ENCODE data around the gene MRPL12. TPM values are rescaled to one million over a fixed set of nuclear protein-coding genes. Genes with fewer than 3 reads are reported as not detected.

The MRPL12 gene
- total RNA-seq, 6 donors from 2014 or later: 29.3 to 69.8 (median 47.8) TPM

DNA sequence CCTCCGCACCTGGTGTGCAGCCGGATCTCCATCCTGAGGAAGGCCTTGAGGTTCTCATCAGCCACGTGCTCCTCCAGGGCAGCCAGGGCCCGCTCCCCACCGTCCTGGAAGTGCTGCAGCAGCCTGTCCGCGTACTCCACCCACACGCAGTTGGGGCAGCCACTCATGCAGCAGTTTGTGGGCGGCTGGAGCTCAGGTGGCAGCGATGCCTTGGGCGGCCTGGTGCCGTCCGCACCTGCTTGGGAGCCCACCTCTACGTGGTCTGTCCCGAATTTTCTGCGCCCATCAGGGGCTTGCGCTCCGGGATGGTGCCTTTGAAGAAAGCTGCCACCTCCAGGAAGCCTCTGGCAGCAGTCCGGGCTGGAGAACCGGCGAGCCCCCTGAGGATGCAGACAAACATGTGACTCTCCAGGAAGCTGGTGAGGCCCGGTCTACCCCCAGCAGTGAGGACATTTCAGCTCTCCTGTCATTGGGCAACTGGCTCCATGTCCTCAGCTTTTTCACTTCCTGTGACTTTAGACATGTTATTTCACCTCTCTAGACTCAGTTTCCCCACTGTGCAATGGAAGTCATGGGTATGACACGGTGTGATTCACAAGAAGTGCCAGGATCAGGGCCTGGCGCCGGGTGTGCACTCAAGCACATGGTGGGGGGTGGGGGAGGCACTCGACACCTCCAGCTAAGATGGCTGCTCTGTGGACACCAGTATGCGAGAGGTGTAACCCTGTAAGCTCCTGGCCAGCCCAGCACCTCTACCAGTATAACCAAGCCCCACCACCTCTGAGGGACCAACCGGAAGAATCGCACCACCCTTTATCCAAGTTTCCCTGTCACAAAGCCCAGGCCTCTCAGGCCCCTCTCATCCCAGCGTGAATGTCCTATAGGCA, 37.7 kb upstream of the MRPL12 start:
- DNase-seq: peak; percentile 42 to 72
- no peaks in the 10 kb centered on the region for H3K9me3 ChIP-seq
- H3K4me1 ChIP-seq: peaks cover 18 to 33% (median 20%) of the 10 kb centered on the region in 4 donors
- peaks cover 0 to 28% (median 12%) of the 10 kb centered on the region in 4 donors for H3K36me3 ChIP-seq
- peak overlapping the region; percentile 91 to 95 (median 93) for H3K27ac ChIP-seq
- H3K4me3 ChIP-seq: peak overlapping the region; percentile 80 to 99 (median 90)
- TF ChIP-seq EP300 (IDR thresholded peaks at IDR 0.05) (no peak), POLR2AphosphoS5 (IDR thresholded peaks at IDR 0.05) (no peak), POLR2A (IDR thresholded peaks at IDR 0.05) (no peak)
- TF ChIP-seq, protein P1, sequence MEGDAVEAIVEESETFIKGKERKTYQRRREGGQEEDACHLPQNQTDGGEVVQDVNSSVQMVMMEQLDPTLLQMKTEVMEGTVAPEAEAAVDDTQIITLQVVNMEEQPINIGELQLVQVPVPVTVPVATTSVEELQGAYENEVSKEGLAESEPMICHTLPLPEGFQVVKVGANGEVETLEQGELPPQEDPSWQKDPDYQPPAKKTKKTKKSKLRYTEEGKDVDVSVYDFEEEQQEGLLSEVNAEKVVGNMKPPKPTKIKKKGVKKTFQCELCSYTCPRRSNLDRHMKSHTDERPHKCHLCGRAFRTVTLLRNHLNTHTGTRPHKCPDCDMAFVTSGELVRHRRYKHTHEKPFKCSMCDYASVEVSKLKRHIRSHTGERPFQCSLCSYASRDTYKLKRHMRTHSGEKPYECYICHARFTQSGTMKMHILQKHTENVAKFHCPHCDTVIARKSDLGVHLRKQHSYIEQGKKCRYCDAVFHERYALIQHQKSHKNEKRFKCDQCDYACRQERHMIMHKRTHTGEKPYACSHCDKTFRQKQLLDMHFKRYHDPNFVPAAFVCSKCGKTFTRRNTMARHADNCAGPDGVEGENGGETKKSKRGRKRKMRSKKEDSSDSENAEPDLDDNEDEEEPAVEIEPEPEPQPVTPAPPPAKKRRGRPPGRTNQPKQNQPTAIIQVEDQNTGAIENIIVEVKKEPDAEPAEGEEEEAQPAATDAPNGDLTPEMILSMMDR (IDR thresholded peaks at IDR 0.05): no peak
- 57 to 64% methylated on average over 20 to 29 of the region's 30 CpGs for WGBS, 2 donors
- no peaks in the 10 kb centered on the region for H3K27me3 ChIP-seq
- peak; percentile 5 to 17 for ATAC-seq (ENCODE audit: low FRiP score in 2 of 2)

DNA sequence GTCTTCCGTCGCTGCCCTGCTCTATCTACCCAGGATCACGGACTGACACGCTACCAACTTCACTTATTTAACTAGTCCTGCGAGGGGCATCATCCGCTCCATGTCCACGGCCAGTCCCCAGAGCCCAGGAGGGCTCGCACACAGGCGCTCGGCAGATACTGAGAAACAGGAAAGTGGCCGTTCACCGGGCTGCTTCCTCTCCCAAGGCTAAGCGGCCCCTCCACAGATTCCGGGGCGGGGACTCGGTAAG, 37.1 kb upstream of the MRPL12 start:
- DNase-seq (no peak), ATAC-seq (ENCODE audit: low FRiP score in 2 of 2) (peak in 1 of 2 donors; percentile 13)
- Histone ChIP-seq H3K4me1 (peaks cover 18 to 33% (median 20%) of the 10 kb centered on the region in 4 donors), H3K36me3 (peaks cover 0 to 34% (median 18%) of the 10 kb centered on the region in 4 donors), H3K9me3 (no peaks in the 10 kb centered on the region), H3K27me3 (no peaks in the 10 kb centered on the region), H3K4me3 (peak overlapping the region; percentile 80 to 99 (median 90)), H3K27ac (peak overlapping the region; percentile 91 to 95 (median 93))
- WGBS, 2 donors: 0 to 1% methylated on average over 12 to 16 of the region's 16 CpGs
- TF ChIP-seq, protein P1 (IDR thresholded peaks at IDR 0.05): no peak
- no peak for TF ChIP-seq POLR2AphosphoS5 (IDR thresholded peaks at IDR 0.05)
- no peak for TF ChIP-seq EP300 (IDR thresholded peaks at IDR 0.05)
- TF ChIP-seq POLR2A (IDR thresholded peaks at IDR 0.05): no peak

DNA sequence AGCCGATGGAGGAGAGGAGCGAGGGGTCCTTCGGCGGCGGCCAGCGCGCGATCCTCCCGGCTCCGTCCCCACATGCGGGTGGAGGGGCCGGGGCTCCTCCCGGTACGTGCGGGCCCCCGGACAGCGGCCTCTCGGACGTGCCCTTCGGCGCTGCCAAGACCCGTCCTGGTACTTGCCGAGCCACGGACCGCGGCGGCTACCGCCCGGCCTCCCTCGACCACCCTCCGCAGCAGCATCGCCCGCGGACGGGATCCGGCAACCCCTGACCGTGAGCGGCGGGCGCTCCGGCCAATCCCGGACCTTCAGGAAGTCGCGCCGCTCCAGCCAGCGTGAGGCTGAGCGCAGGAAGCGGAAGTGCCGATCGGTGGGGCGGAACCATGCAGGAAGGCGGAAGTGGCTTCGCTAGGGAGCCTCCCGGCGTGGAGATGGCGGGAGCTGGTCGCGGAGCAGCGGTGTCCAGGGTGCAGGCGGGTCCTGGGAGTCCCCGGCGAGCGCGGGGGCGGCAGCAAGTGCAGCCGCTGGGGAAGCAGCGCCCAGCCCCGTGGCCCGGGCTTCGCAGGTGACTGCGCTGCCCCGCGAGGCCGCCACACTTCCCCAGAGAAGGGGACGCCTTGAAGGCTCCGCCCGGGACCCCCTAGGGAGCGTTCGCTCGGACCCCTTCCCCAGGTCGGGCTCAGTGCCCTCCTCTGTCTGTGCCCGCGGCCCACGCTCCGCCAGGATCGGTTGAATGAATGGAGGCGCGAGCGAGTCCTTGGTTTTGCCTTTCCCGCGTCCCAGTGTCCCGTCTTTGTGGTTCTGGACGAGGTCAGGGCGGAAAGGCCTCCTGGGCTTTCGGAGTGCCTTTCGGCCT, 36.6 kb upstream of the MRPL12 start, which contains the start of the genes CCDC137 and OXLD1:
CCDC137 (plus strand) TSS at position 396 of the 850 bp plus-strand sequence; CDS start at position 426, 30 bp downstream.
OXLD1 (minus strand) TSS at position 264 of the 850 bp plus-strand sequence; CDS start at position 236, 28 bp downstream.
- WGBS, 2 donors: 1% methylated on average over 35 to 54 of the region's 96 CpGs
- Histone ChIP-seq H3K4me3 (peak within 1 kb of the TSS; percentile 80 to 99 (median 90)), H3K36me3 (peaks cover 0 to 39% (median 24%) of the 10 kb centered on the region in 4 donors), H3K27me3 (no peaks in the 10 kb centered on the region), H3K27ac (peak within 1 kb of the TSS; percentile 91 to 95 (median 93)), H3K9me3 (no peaks in the 10 kb centered on the region), H3K4me1 (peaks cover 18 to 33% (median 20%) of the 10 kb centered on the region in 4 donors)
- TF ChIP-seq EP300 (IDR thresholded peaks at IDR 0.05) (no peak), POLR2AphosphoS5 (IDR thresholded peaks at IDR 0.05) (peak; percentile 95 to 98), POLR2A (IDR thresholded peaks at IDR 0.05) (peak in 3 of 4 donors; percentile 81 to 96 (median 83))
- TF ChIP-seq, protein P1 (IDR thresholded peaks at IDR 0.05): peak in 1 of 6 experiments; percentile 9
- DNase-seq (peak; percentile 97 to 100), ATAC-seq (ENCODE audit: low FRiP score in 2 of 2) (peak; percentile 97 to 99)

DNA sequence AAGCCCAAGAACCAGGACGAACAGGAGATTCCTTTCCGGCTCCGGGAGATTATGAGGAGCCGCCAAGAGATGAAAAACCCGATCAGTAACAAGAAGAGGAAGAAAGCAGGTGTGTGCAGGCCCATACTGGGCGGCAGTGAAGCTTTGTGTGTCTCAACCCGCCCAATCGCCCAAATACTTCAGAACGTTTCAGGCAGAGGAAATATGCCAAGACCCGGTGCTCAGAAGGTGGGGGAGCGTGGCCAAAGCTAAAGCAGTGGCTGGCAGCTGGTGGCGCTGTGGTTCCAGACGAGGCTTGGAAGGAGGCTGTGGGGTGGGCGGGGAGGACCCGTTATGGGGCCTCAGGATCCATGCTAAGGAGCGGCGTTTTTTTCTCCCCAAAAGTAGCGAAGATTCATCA, 35.4 kb upstream of the MRPL12 start:
- H3K36me3 ChIP-seq: peaks cover 4 to 51% (median 35%) of the 10 kb centered on the region in 4 donors

More for the DNA sequence above, 35.4 kb upstream of the MRPL12 start:
- WGBS, 2 donors: 76 to 84% methylated on average over 18 of the region's 18 CpGs
- Histone ChIP-seq H3K4me1 (peaks cover 18 to 33% (median 20%) of the 10 kb centered on the region in 4 donors), H3K27ac (no peak overlapping the region), H3K27me3 (no peaks in the 10 kb centered on the region), H3K4me3 (peak overlapping the region in 2 of 4 donors; percentile 85 to 99), H3K9me3 (no peaks in the 10 kb centered on the region)
- no peak for DNase-seq
- no peak for ATAC-seq (ENCODE audit: low FRiP score in 2 of 2)
- TF ChIP-seq EP300 (IDR thresholded peaks at IDR 0.05) (no peak), POLR2A (IDR thresholded peaks at IDR 0.05) (no peak), POLR2AphosphoS5 (IDR thresholded peaks at IDR 0.05) (no peak)
- TF ChIP-seq, protein P1 (IDR thresholded peaks at IDR 0.05): no peak

Measured in upper lobe of left lung (tissue), 6 donors.